ENCODE data around the gene FBF1. TPM values are rescaled to one million over a fixed set of nuclear protein-coding genes. Genes with fewer than 3 reads are reported as not detected.

Gene FBF1
- total RNA-seq, 1 donor from 2014 or later, result 6.7 TPM

- TF ChIP-seq CTCF (IDR thresholded peaks at IDR 0.05), result no peak
- no peaks in the 10 kb centered on the region for H3K27me3 Mint-ChIP-seq (ENCODE audit: low read depth)
- H3K4me3 Mint-ChIP-seq (ENCODE audit: unreplicated experiment), result no peak overlapping the region
- H3K4me1 Mint-ChIP-seq (ENCODE audit: low read depth), result no peaks in the 10 kb centered on the region
- H3K36me3 Mint-ChIP-seq (ENCODE audit: low read depth), result peaks cover 7% of the 10 kb centered on the region
- no peak for DNase-seq (ENCODE audit: low spot score)
- H3K9me3 Mint-ChIP-seq (ENCODE audit: low read depth), result no peaks in the 10 kb centered on the region
- no peak overlapping the region for H3K27ac Mint-ChIP-seq (ENCODE audit: unreplicated experiment)
These were observed 20.7 kb downstream of the FBF1 start for GRCh38 chr17:75920045-75920560.

- Mint-ChIP-seq H3K4me1 (ENCODE audit: low read depth) (no peaks in the 10 kb centered on the region), H3K4me3 (ENCODE audit: unreplicated experiment) (no peak overlapping the region), H3K27ac (ENCODE audit: unreplicated experiment) (no peak overlapping the region), H3K36me3 (ENCODE audit: low read depth) (peaks cover 9% of the 10 kb centered on the region), H3K27me3 (ENCODE audit: low read depth) (no peaks in the 10 kb centered on the region), H3K9me3 (ENCODE audit: low read depth) (no peaks in the 10 kb centered on the region)
- DNase-seq (ENCODE audit: low spot score), result no peak
- TF ChIP-seq CTCF (IDR thresholded peaks at IDR 0.05), result no peak
These were observed 21.2 kb downstream of the FBF1 start for GRCh38 chr17:75919611-75920010.

GRCh38 chr17:75917917-75918445 lies 22.9 kb downstream of the FBF1 start:
- Mint-ChIP-seq H3K36me3 (ENCODE audit: low read depth) (peaks cover 12% of the 10 kb centered on the region), H3K27me3 (ENCODE audit: low read depth) (no peaks in the 10 kb centered on the region), H3K4me1 (ENCODE audit: low read depth) (no peaks in the 10 kb centered on the region), H3K9me3 (ENCODE audit: low read depth) (no peaks in the 10 kb centered on the region), H3K4me3 (ENCODE audit: unreplicated experiment) (no peak overlapping the region), H3K27ac (ENCODE audit: unreplicated experiment) (no peak overlapping the region)
- no peak for DNase-seq (ENCODE audit: low spot score)
- TF ChIP-seq CTCF (IDR thresholded peaks at IDR 0.05), result no peak

GRCh38 chr17:75917141-75917916 lies 23.5 kb downstream of the FBF1 start:
- Mint-ChIP-seq H3K9me3 (ENCODE audit: low read depth) (no peaks in the 10 kb centered on the region), H3K4me1 (ENCODE audit: low read depth) (no peaks in the 10 kb centered on the region), H3K27me3 (ENCODE audit: low read depth) (no peaks in the 10 kb centered on the region), H3K36me3 (ENCODE audit: low read depth) (peaks cover 12% of the 10 kb centered on the region), H3K4me3 (ENCODE audit: unreplicated experiment) (no peak overlapping the region), H3K27ac (ENCODE audit: unreplicated experiment) (no peak overlapping the region)
- TF ChIP-seq CTCF (IDR thresholded peaks at IDR 0.05), result no peak
- no peak for DNase-seq (ENCODE audit: low spot score)

- H3K27ac Mint-ChIP-seq (ENCODE audit: unreplicated experiment), result no peak overlapping the region
- no peaks in the 10 kb centered on the region for H3K9me3 Mint-ChIP-seq (ENCODE audit: low read depth)
- no peak for TF ChIP-seq CTCF (IDR thresholded peaks at IDR 0.05)
- H3K4me1 Mint-ChIP-seq (ENCODE audit: low read depth), result no peaks in the 10 kb centered on the region
- no peak overlapping the region for H3K4me3 Mint-ChIP-seq (ENCODE audit: unreplicated experiment)
- no peak for DNase-seq (ENCODE audit: low spot score)
- no peaks in the 10 kb centered on the region for H3K27me3 Mint-ChIP-seq (ENCODE audit: low read depth)
- peaks cover 16% of the 10 kb centered on the region for H3K36me3 Mint-ChIP-seq (ENCODE audit: low read depth)
These were observed 25.6 kb downstream of the FBF1 start for GRCh38 chr17:75915268-75915667.

All from chondrocyte (in vitro differentiated cells).